OCI-LY3 (cell line): Measurements from ENCODE around the gene RALY.

Source experiments
- CTCF ChIP-seq: fragments of 200-600, 300-600 bp; sonication (generic); IDR thresholded peaks from 2 replicates; pipeline ENCODE4 v1.5.1; 2014; ENCODE audit warnings: antibody characterized with exemption, low read length, low read depth
- EZH2phosphoT487 ChIP-seq: fragments of 200-600 bp; shearing (Covaris generic); IDR thresholded peaks from 2 replicates; pipeline ENCODE4 v1.6.1; 2018; ENCODE audit warnings: antibody characterized with exemption, mixed run types, low read depth

- no peak for TF ChIP-seq CTCF
- TF ChIP-seq EZH2phosphoT487, result no peak
Observed at GRCh38 chr20:34083137-34083536, 89.4 kb downstream of the RALY start.
